NCI-H226 (cell line): ENCODE data around the gene PIGN.

Experiments
- DNase-seq: peaks from one replicate; pipeline ENCODE4 v3.0.0-alpha.2; 2015

Gene PIGN

GRCh38 chr18:61995618-61996017 is 191.2 kb downstream of the PIGN start:
- DNase-seq, result no peak

GRCh38 chr18:61993831-61994230 is 193.0 kb downstream of the PIGN start:
- DNase-seq, result no peak

GRCh38 chr18:61992923-61993322 is 193.9 kb downstream of the PIGN start:
- peak; percentile 17 for DNase-seq

- peak; percentile 55 for DNase-seq
Observed at GRCh38 chr18:61992285-61992684, 194.6 kb downstream of the PIGN start.

GRCh38 chr18:61991836-61992235 is 195.0 kb downstream of the PIGN start:
- no peak for DNase-seq

GRCh38 chr18:61991201-61991600 is 195.7 kb downstream of the PIGN start:
- DNase-seq, result peak; percentile 64
